ENCODE measurements around the gene MDM2. TPM values are rescaled to one million over a fixed set of nuclear protein-coding genes. Genes with fewer than 3 reads are reported as not detected.

Gene MDM2
- total and polyA plus RNA-seq, 2 donors (not counting 3 experiments of a cell fraction or from before 2014, with no cell fraction given), result 16.7 to 270 TPM

DNA sequence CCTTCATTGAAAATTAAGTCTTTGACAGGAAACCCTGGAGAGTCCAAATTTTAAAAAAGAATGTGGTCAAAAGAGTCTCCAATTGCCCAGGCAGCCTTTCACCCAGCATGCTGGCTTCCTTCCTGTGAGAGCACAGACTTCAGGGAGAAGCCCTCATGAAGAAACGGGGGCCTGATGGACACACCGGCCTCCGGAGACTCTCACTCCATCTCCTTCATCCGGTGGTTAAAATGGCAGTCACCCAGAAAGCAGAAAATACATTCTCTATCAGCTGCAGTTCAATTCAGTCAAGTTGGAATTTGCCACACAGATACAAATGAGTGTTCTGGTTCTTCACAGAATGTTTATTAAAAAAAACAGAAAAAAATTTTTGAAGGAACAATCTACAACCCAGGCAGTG, 68.5 kb downstream of the MDM2 start:
- no peak for DNase-seq (ENCODE audit: low read depth, low spot score)
- no peaks in the 10 kb centered on the region for H3K79me2 ChIP-seq (ENCODE audit: control insufficient read depth, insufficient read depth, low read length)
- intact Hi-C loops (cut with micrococcal nuclease), result no loop called here
- no peak overlapping the region for H3K9ac ChIP-seq (replicated peaks; ENCODE audit: extremely low read depth, insufficient read depth, low read length)
- dilution Hi-C loops (cut with MboI; ENCODE audit: extremely low pct_ligation_motif_present, low sequenced_read_pairs), result no loop called here
- H3K27ac ChIP-seq (ENCODE audit: insufficient read depth, low read depth, low read length), result no peak overlapping the region
- H4K20me1 ChIP-seq (replicated peaks; ENCODE audit: control insufficient read depth, extremely low read depth, insufficient read depth, low read length), result no peaks in the 10 kb centered on the region
- no peaks in the 10 kb centered on the region for H3K9me3 ChIP-seq (replicated peaks; ENCODE audit: control insufficient read depth, insufficient read depth, low read length)
- TF ChIP-seq GATA2 (IDR thresholded peaks at IDR 0.05; ENCODE audit: insufficient read depth, insufficient read length, low read depth, low read length), result no peak
- TF ChIP-seq FOS (IDR thresholded peaks at IDR 0.05; ENCODE audit: borderline replicate concordance, insufficient read depth, low read length), result no peak
- TF ChIP-seq MYC (IDR thresholded peaks at IDR 0.05; ENCODE audit: low read depth, low read length), result no peak
- TF ChIP-seq, protein P1, sequence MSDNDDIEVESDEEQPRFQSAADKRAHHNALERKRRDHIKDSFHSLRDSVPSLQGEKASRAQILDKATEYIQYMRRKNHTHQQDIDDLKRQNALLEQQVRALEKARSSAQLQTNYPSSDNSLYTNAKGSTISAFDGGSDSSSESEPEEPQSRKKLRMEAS (IDR thresholded peaks at IDR 0.05; ENCODE audit: insufficient read depth, insufficient read length), result no peak
- TF ChIP-seq EZH2 (IDR thresholded peaks at IDR 0.05; ENCODE audit: borderline replicate concordance, low read depth, low read length, severe bottlenecking), result no peak
- H3K27me3 ChIP-seq (ENCODE audit: control insufficient read depth in 2 of 2, insufficient read depth in 2 of 2, low read length in 2 of 2), result peaks cover 7 to 10% of the 10 kb centered on the region in 2 experiments
- BruUV-seq (replicated peaks), result no TSS peak
- no peaks in the 10 kb centered on the region for H3K9me1 ChIP-seq (replicated peaks; ENCODE audit: control insufficient read depth, extremely low read depth, insufficient read depth, low read length)
- ChIA-PET POLR2A (no interaction called here), CTCF (no interaction called here)
- H3K4me3 ChIP-seq (replicated peaks in 1 of 3; ENCODE audit: insufficient read depth in 1 of 3, low read depth in 1 of 3, low read length in 3 of 3), result no peak overlapping the region
- FAIRE-seq, result no peak
- H2AFZ ChIP-seq (ENCODE audit: low read depth, low read length), result no peak overlapping the region
- no peaks in the 10 kb centered on the region for H3K36me3 ChIP-seq (ENCODE audit: control insufficient read depth in 2 of 2, extremely low read depth in 1 of 2, insufficient read depth in 2 of 2, low read length in 2 of 2)
- H3K4me1 ChIP-seq (ENCODE audit: control insufficient read depth, extremely low read depth, insufficient read depth, low read length), result no peaks in the 10 kb centered on the region
- no peak overlapping the region for H3K4me2 ChIP-seq (ENCODE audit: insufficient read depth, low read length)

DNA sequence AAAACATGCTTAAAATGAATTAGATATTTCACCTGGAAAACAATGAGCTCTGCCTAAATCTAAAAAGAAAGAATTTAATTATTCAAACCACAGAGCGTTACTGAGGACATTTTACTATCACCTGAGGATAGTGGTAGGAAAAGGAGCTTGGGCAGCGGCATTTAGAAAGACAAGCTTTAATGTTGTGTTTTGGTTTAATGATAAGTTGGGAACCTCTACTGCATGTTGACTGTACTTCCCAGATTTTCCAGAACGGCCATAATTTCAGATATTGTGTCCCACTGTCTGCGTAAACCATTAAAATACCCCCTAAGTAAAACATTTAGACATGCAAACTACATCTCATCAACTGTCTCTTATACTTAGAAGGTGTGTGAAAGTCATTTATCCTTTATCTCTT, 69.6 kb downstream of the MDM2 start:
- H3K27ac ChIP-seq (ENCODE audit: insufficient read depth, low read depth, low read length), result no peak overlapping the region
- TF ChIP-seq, protein P2, sequence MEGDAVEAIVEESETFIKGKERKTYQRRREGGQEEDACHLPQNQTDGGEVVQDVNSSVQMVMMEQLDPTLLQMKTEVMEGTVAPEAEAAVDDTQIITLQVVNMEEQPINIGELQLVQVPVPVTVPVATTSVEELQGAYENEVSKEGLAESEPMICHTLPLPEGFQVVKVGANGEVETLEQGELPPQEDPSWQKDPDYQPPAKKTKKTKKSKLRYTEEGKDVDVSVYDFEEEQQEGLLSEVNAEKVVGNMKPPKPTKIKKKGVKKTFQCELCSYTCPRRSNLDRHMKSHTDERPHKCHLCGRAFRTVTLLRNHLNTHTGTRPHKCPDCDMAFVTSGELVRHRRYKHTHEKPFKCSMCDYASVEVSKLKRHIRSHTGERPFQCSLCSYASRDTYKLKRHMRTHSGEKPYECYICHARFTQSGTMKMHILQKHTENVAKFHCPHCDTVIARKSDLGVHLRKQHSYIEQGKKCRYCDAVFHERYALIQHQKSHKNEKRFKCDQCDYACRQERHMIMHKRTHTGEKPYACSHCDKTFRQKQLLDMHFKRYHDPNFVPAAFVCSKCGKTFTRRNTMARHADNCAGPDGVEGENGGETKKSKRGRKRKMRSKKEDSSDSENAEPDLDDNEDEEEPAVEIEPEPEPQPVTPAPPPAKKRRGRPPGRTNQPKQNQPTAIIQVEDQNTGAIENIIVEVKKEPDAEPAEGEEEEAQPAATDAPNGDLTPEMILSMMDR (IDR thresholded peaks at IDR 0.05; ENCODE audit: extremely low read depth in 1 of 2, insufficient read depth in 1 of 2, low read depth in 1 of 2, low read length in 2 of 2), result no peak
- TF ChIP-seq POLR2AphosphoS5 (IDR thresholded peaks at IDR 0.05; ENCODE audit: insufficient read depth, low read depth, low read length) (no peak), JUN (IDR thresholded peaks at IDR 0.05; ENCODE audit: borderline replicate concordance, insufficient read depth, insufficient read length, low read depth) (no peak), MYC (IDR thresholded peaks at IDR 0.05; ENCODE audit: low read depth, low read length) (no peak), POLR2A (IDR thresholded peaks at IDR 0.05; ENCODE audit: low read depth, low read length) (no peak), GATA2 (IDR thresholded peaks at IDR 0.05; ENCODE audit: insufficient read depth, insufficient read length, low read depth, low read length) (no peak), FOS (IDR thresholded peaks at IDR 0.05; ENCODE audit: borderline replicate concordance, insufficient read depth, low read length) (no peak), EZH2 (IDR thresholded peaks at IDR 0.05; ENCODE audit: borderline replicate concordance, low read depth, low read length, severe bottlenecking) (no peak)
- TF ChIP-seq, protein P1 (IDR thresholded peaks at IDR 0.05; ENCODE audit: insufficient read depth, insufficient read length), result no peak
- H3K79me2 ChIP-seq (ENCODE audit: control insufficient read depth, insufficient read depth, low read length), result no peaks in the 10 kb centered on the region
- BruUV-seq (replicated peaks), result no TSS peak
- ChIA-PET CTCF (interaction anchor here (0.8 kb wide), 1 partner anchor 277 kb away, joined by 3 read pairs; no protein-coding TSS in a partner anchor), POLR2A (no interaction called here)
- FAIRE-seq (no peak), DNase-seq (ENCODE audit: low read depth, low spot score) (no peak)
- H3K4me2 ChIP-seq (ENCODE audit: insufficient read depth, low read length), result no peak overlapping the region
- no peak overlapping the region for H2AFZ ChIP-seq (ENCODE audit: low read depth, low read length)
- intact Hi-C loops (cut with micrococcal nuclease), result no loop called here
- dilution Hi-C loops (cut with MboI; ENCODE audit: extremely low pct_ligation_motif_present, low sequenced_read_pairs), result no loop called here
- no peaks in the 10 kb centered on the region for H3K9me3 ChIP-seq (replicated peaks; ENCODE audit: control insufficient read depth, insufficient read depth, low read length)
- no peaks in the 10 kb centered on the region for H3K36me3 ChIP-seq (ENCODE audit: control insufficient read depth in 2 of 2, extremely low read depth in 1 of 2, insufficient read depth in 2 of 2, low read length in 2 of 2)
- H3K9me1 ChIP-seq (replicated peaks; ENCODE audit: control insufficient read depth, extremely low read depth, insufficient read depth, low read length), result no peaks in the 10 kb centered on the region
- no peaks in the 10 kb centered on the region for H4K20me1 ChIP-seq (replicated peaks; ENCODE audit: control insufficient read depth, extremely low read depth, insufficient read depth, low read length)
- H3K9ac ChIP-seq (replicated peaks; ENCODE audit: extremely low read depth, insufficient read depth, low read length), result no peak overlapping the region
- H3K27me3 ChIP-seq (ENCODE audit: control insufficient read depth in 2 of 2, insufficient read depth in 2 of 2, low read length in 2 of 2), result peaks cover 5 to 10% of the 10 kb centered on the region in 2 experiments
- no peak overlapping the region for H3K4me3 ChIP-seq (replicated peaks in 1 of 3; ENCODE audit: insufficient read depth in 1 of 3, low read depth in 1 of 3, low read length in 3 of 3)
- no peaks in the 10 kb centered on the region for H3K4me1 ChIP-seq (ENCODE audit: control insufficient read depth, extremely low read depth, insufficient read depth, low read length)
